Measurements from ENCODE around the gene UNC45A. TPM values are rescaled to one million over a fixed set of nuclear protein-coding genes. Genes with fewer than 3 reads are reported as not detected.

Gene UNC45A
- total RNA-seq, 8 experiments from 2014 or later, result 25.8 to 65.6 (median 35.1) TPM

GRCh38 chr15:90942354-90943120 is 7.5 kb downstream of the UNC45A start:
- H3K4me1 ChIP-seq (replicated peaks in 1 of 2), result no peaks in the 10 kb centered on the region
- no peak overlapping the region for H3K4me3 ChIP-seq
- H3K27ac ChIP-seq, result no peak overlapping the region
- in situ Hi-C loops (cut with MboI; ENCODE audit: low pct_unique_long_range_greater_than_20kb in 2 of 9, low sequenced_read_pairs in 9 of 9, unreplicated experiment in 9 of 9), result no loop called here
- 75 to 100% (median 98%) methylated on average over 1 to 9 of the region's 12 CpGs; no CpG with 5 or more reads in 2 of the 10 experiments for WGBS, 10 experiments
- no peak for ATAC-seq (replicated peaks in 6 of 8)

GRCh38 chr15:90945091-90945490 is 10.0 kb downstream of the UNC45A start:
- Histone ChIP-seq H3K4me3 (no peak overlapping the region), H3K4me1 (replicated peaks in 1 of 2) (no peaks in the 10 kb centered on the region), H3K27ac (no peak overlapping the region)
- WGBS, 10 experiments, result 67 to 100% (median 98%) methylated on average over 1 to 5 of the region's 7 CpGs; no CpG with 5 or more reads in 2 of the 10 experiments
- no peak for ATAC-seq (replicated peaks in 6 of 8)
- in situ Hi-C loops (cut with MboI; ENCODE audit: low pct_unique_long_range_greater_than_20kb in 2 of 9, low sequenced_read_pairs in 9 of 9, unreplicated experiment in 9 of 9), result no loop called here

DNA sequence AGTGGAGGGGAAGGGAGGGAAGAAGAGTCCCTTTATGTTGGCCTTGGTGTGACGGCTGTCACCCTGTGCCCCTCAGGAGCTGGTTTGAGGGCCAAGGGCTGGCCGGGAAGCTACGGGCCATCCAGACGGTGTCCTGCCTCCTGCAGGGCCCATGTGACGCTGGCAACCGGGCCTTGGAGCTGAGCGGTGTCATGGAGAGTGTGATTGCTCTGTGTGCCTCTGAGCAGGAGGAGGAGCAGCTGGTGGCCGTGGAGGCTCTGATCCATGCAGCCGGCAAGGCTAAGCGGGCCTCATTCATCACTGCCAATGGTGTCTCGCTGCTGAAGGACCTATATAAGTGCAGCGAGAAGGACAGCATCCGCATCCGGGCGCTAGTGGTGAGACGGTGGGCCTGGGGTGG is 11.5 kb downstream of the UNC45A start:
- in situ Hi-C loops (cut with MboI; ENCODE audit: low pct_unique_long_range_greater_than_20kb in 2 of 9, low sequenced_read_pairs in 9 of 9, unreplicated experiment in 9 of 9), result no loop called here
- no peak overlapping the region for H3K27ac ChIP-seq
- H3K4me1 ChIP-seq (replicated peaks in 1 of 2), result no peaks in the 10 kb centered on the region
- WGBS, 10 experiments, result 75 to 100% (median 81%) methylated on average over 1 to 9 of the region's 16 CpGs; no CpG with 5 or more reads in 7 of the 10 experiments
- ATAC-seq (replicated peaks in 6 of 8), result peak in 5 of 8 experiments; percentile 29 to 61 (median 53)
- no peak overlapping the region for H3K4me3 ChIP-seq

- in situ Hi-C loops (cut with MboI; ENCODE audit: low pct_unique_long_range_greater_than_20kb in 2 of 9, low sequenced_read_pairs in 9 of 9, unreplicated experiment in 9 of 9), result no loop called here
- no peak overlapping the region for H3K4me3 ChIP-seq
- H3K27ac ChIP-seq, result no peak overlapping the region
- ATAC-seq (replicated peaks in 6 of 8), result no peak
- no peaks in the 10 kb centered on the region for H3K4me1 ChIP-seq (replicated peaks in 1 of 2)
- 61 to 100% (median 89%) methylated on average over 1 to 3 of the region's 8 CpGs; no CpG with 5 or more reads in 5 of the 10 experiments for WGBS, 10 experiments
Observed at GRCh38 chr15:90946941-90947576, 12.0 kb downstream of the UNC45A start.

DNA sequence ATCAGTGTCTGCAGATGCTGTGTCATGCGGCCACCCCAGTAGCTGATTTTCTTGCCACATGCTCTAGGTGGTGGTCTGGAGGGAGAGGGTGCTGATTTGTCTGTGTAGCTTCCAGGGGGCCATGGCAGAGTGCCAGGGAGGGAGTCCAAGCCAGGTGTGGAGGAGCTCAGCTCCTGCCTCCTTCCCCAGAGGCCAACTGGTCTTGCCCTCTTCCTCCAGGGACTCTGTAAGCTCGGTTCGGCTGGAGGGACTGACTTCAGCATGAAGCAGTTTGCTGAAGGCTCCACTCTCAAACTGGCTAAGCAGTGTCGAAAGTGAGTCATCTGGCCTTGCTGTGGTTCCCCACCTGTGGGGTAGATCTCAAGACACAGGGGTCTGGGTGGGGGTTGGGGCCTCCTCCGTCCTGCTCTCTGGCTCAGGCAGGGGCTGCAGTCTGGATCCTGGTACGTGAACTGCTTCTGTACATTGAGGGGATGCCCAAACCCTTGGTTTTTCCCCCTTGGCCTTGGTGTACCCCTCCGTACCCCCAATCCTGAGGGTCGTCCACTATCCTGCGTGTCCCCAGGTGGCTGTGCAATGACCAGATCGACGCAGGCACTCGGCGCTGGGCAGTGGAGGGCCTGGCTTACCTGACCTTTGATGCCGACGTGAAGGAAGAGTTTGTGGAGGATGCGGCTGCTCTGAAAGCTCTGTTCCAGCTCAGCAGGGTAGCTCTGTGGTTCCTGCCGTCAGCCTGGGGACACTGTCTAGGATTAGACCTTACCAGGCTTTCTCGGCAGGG is 12.7 kb downstream of the UNC45A start:
- no peak for ATAC-seq (replicated peaks in 6 of 8)
- H3K4me1 ChIP-seq (replicated peaks in 1 of 2), result no peaks in the 10 kb centered on the region
- WGBS, 10 experiments, result 80 to 100% (median 100%) methylated on average over 2 to 10 of the region's 18 CpGs; no CpG with 5 or more reads in 3 of the 10 experiments
- in situ Hi-C loops (cut with MboI; ENCODE audit: low pct_unique_long_range_greater_than_20kb in 2 of 9, low sequenced_read_pairs in 9 of 9, unreplicated experiment in 9 of 9), result no loop called here
- no peak overlapping the region for H3K4me3 ChIP-seq
- no peak overlapping the region for H3K27ac ChIP-seq

GRCh38 chr15:90948506-90948905 is 13.4 kb downstream of the UNC45A start:
- Histone ChIP-seq H3K4me1 (replicated peaks in 1 of 2) (no peaks in the 10 kb centered on the region), H3K27ac (no peak overlapping the region), H3K4me3 (no peak overlapping the region)
- WGBS, 10 experiments, result 85 to 93% (median 90%) methylated on average over 2 to 4 of the region's 8 CpGs; no CpG with 5 or more reads in 7 of the 10 experiments
- in situ Hi-C loops (cut with MboI; ENCODE audit: low pct_unique_long_range_greater_than_20kb in 2 of 9, low sequenced_read_pairs in 9 of 9, unreplicated experiment in 9 of 9), result no loop called here
- no peak for ATAC-seq (replicated peaks in 6 of 8)

DNA sequence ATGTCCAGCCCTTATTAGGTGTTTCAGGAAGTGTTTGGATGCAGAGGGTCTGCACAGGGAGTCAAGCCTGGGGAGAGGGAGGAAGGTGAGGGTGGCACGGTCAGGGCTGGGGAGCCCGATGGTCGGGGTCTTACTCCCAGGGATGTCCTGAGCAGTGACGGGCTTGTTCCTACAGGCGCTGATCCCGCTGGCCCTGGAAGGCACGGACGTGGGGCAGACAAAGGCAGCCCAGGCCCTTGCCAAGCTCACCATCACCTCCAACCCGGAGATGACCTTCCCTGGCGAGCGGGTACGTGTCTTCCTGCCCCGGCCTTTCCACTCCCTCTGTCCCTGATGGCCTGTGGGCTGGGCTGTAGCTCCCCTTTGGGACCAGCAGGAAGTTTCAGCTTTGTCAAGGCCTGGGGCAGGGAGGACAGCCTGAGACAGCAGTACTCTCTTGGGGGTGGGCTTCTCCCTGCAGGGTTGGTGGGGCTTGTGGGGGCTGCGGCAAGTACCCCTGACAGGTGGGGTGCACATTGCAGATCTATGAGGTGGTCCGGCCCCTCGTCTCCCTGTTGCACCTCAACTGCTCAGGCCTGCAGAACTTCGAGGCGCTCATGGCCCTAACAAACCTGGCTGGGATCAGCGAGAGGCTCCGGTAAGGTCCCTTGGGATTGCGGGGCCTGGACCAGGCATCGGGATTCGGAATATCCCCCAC is 15.0 kb downstream of the UNC45A start:
- Histone ChIP-seq H3K4me3 (no peak overlapping the region), H3K4me1 (replicated peaks in 1 of 2) (peaks cover 2% of the 10 kb centered on the region in 2 donors), H3K27ac (no peak overlapping the region)
- WGBS, 10 experiments, result 87 to 100% (median 90%) methylated on average over 1 to 12 of the region's 23 CpGs; no CpG with 5 or more reads in 7 of the 10 experiments
- no peak for ATAC-seq (replicated peaks in 6 of 8)
- in situ Hi-C loops (cut with MboI; ENCODE audit: low pct_unique_long_range_greater_than_20kb in 2 of 9, low sequenced_read_pairs in 9 of 9, unreplicated experiment in 9 of 9), result loop anchor here in 2 of 9 experiments (10.0 to 25.0 kb wide), 3 partner anchors 85 to 287 kb away; no protein-coding TSS in a partner anchor

- 90 to 100% (median 100%) methylated on average over 1 to 3 of the region's 6 CpGs; no CpG with 5 or more reads in 4 of the 10 experiments for WGBS, 10 experiments
- Histone ChIP-seq H3K27ac (no peak overlapping the region), H3K4me1 (replicated peaks in 1 of 2) (peaks cover 2% of the 10 kb centered on the region in 2 donors), H3K4me3 (no peak overlapping the region)
- in situ Hi-C loops (cut with MboI; ENCODE audit: low pct_unique_long_range_greater_than_20kb in 2 of 9, low sequenced_read_pairs in 9 of 9, unreplicated experiment in 9 of 9), result loop anchor here in 2 of 9 experiments (10.0 to 25.0 kb wide), 3 partner anchors 84 to 287 kb away; no protein-coding TSS in a partner anchor
- no peak for ATAC-seq (replicated peaks in 6 of 8)
Observed at GRCh38 chr15:90950676-90951075, 15.6 kb downstream of the UNC45A start.

GRCh38 chr15:90952901-90953677 is 18.0 kb downstream of the UNC45A start:
- WGBS, 10 experiments, result 83 to 100% (median 93%) methylated on average over 1 to 6 of the region's 14 CpGs; no CpG with 5 or more reads in 3 of the 10 experiments
- Histone ChIP-seq H3K4me1 (replicated peaks in 1 of 2) (peaks cover 7 to 12% of the 10 kb centered on the region in 2 donors), H3K4me3 (no peak overlapping the region), H3K27ac (no peak overlapping the region)
- no peak for ATAC-seq (replicated peaks in 6 of 8)
- in situ Hi-C loops (cut with MboI; ENCODE audit: low pct_unique_long_range_greater_than_20kb in 2 of 9, low sequenced_read_pairs in 9 of 9, unreplicated experiment in 9 of 9), result loop anchor here in 2 of 9 experiments (10.0 to 25.0 kb wide), 3 partner anchors 82 to 284 kb away; no protein-coding TSS in a partner anchor

GRCh38 chr15:90953947-90954711 is 19.0 kb downstream of the UNC45A start:
- no peak for ATAC-seq (replicated peaks in 6 of 8)
- H3K4me3 ChIP-seq, result peak overlapping the region in 4 of 5 donors; percentile 55 to 78 (median 59)
- H3K27ac ChIP-seq, result peak overlapping the region in 1 of 2 donors; percentile 8
- in situ Hi-C loops (cut with MboI; ENCODE audit: low pct_unique_long_range_greater_than_20kb in 2 of 9, low sequenced_read_pairs in 9 of 9, unreplicated experiment in 9 of 9), result loop anchor here in 2 of 9 experiments (10.0 to 25.0 kb wide), 3 partner anchors 81 to 283 kb away; no protein-coding TSS in a partner anchor
- H3K4me1 ChIP-seq (replicated peaks in 1 of 2), result peaks cover 7 to 12% of the 10 kb centered on the region in 2 donors
- 76 to 100% (median 96%) methylated on average over 1 to 11 of the region's 16 CpGs; no CpG with 5 or more reads in 2 of the 10 experiments for WGBS, 10 experiments

All from motor neuron (in vitro differentiated cells).